H1 (cell line): Measurements from ENCODE around the gene UFC1. TPM values are rescaled to one million over a fixed set of nuclear protein-coding genes. Genes with fewer than 3 reads are reported as not detected.

ENCODE experiments used
- ATF3 ChIP-seq: IDR thresholded peaks from 2 replicates; pipeline ENCODE4 v1.6.1; 2011; ENCODE audit warnings: low read depth, mild to moderate bottlenecking, low read length; ENCODE audit not compliant: insufficient read depth
- BRCA1 ChIP-seq: IDR thresholded peaks from 2 replicates; pipeline ENCODE4 v1.6.1; 2012; ENCODE audit warnings: low read depth, low read length, improper control_type of control experiment
- CBX5 ChIP-seq: fragments of 300-800, 300-1000 bp; sonication (generic); IDR thresholded peaks from 2 replicates; pipeline ENCODE4 v1.7.1; 2016; ENCODE audit warnings: antibody characterized with exemption, low read length, low read depth
- CHD1 ChIP-seq: IDR thresholded peaks from 2 replicates; pipeline ENCODE4 v1.6.1; 2012; ENCODE audit warnings: low read depth, low read length, improper control_type of control experiment
- CTCF ChIP-seq, 3 experiments: IDR thresholded peaks; 1 replicate in 2 of 3; 2 replicates in 1 of 3; pipeline versions ENCODE4 v1.5.1 to v1.6.1; 2011; ENCODE audit warnings: low read length in 3 of 3, mild to moderate bottlenecking in 3 of 3, inconsistent platforms in 2 of 3, low read depth in 1 of 3, moderate library complexity in 1 of 3; ENCODE audit not compliant: insufficient read depth in 1 of 3; ENCODE audit errors: control extremely low read depth in 1 of 3
- E2F6 ChIP-seq: IDR thresholded peaks from 2 replicates; pipeline ENCODE4 v1.6.1; 2012; ENCODE audit warnings: inconsistent platforms
- EP300 ChIP-seq, 2 experiments: IDR thresholded peaks; 1 replicate in 1 of 2; 2 replicates in 1 of 2; pipeline ENCODE4 v1.6.1; 2011 to 2012; ENCODE audit warnings: low read depth in 2 of 2, low read length in 2 of 2, mild to moderate bottlenecking in 2 of 2, borderline replicate concordance in 1 of 2, inconsistent platforms in 1 of 2, moderate library complexity in 1 of 2
- JUN ChIP-seq: IDR thresholded peaks from 2 replicates; pipeline ENCODE4 v1.6.1; 2011; ENCODE audit warnings: low read depth, mild to moderate bottlenecking, improper control_type of control experiment, low read length
- KDM4A ChIP-seq: IDR thresholded peaks from one replicate; pipeline ENCODE4 v1.7.1; 2012; ENCODE audit warnings: low read depth, mild to moderate bottlenecking, moderate library complexity, low read length, inconsistent platforms; ENCODE audit not compliant: severe bottlenecking
- MAFK ChIP-seq: IDR thresholded peaks from 2 replicates; pipeline ENCODE4 v1.6.1; 2012; ENCODE audit warnings: low read depth, mild to moderate bottlenecking, improper control_type of control experiment, low read length
- MAX ChIP-seq: IDR thresholded peaks from 2 replicates; pipeline ENCODE4 v1.6.1; 2012; ENCODE audit warnings: inconsistent platforms
- NRF1 ChIP-seq: IDR thresholded peaks from 2 replicates; pipeline ENCODE4 v1.6.1; 2011; ENCODE audit warnings: mild to moderate bottlenecking, low read depth, low read length, improper control_type of control experiment
- POLR2A ChIP-seq, 2 experiments: IDR thresholded peaks; 1 replicate in 1 of 2; 2 replicates in 1 of 2; pipeline ENCODE4 v1.6.1; 2011; ENCODE audit warnings: low read depth in 2 of 2, low read length in 2 of 2, mild to moderate bottlenecking in 2 of 2; ENCODE audit errors: control extremely low read depth in 1 of 2
- POLR2AphosphoS5 ChIP-seq: IDR thresholded peaks from 2 replicates; pipeline ENCODE4 v1.6.1; 2011; ENCODE audit warnings: low read depth, low read length
- RXRA ChIP-seq: IDR thresholded peaks from 2 replicates; pipeline ENCODE4 v1.6.1; 2011; ENCODE audit warnings: low read depth, mild to moderate bottlenecking, low read length, moderate library complexity; ENCODE audit not compliant: insufficient read depth
- SAP30 ChIP-seq: fragments of 300-600 bp; sonication (generic); IDR thresholded peaks from 2 replicates; pipeline ENCODE4 v1.7.1; 2012; ENCODE audit warnings: low read length, moderate library complexity, mild to moderate bottlenecking, inconsistent platforms; ENCODE audit not compliant: insufficient read depth, insufficient replicate concordance
- TAF1 ChIP-seq: IDR thresholded peaks from 2 replicates; pipeline ENCODE4 v1.6.1; 2011; ENCODE audit warnings: mild to moderate bottlenecking, low read depth, low read length
- ZNF274 ChIP-seq: IDR thresholded peaks from 2 replicates; pipeline ENCODE4 v1.7.0; 2012; ENCODE audit warnings: low read length, borderline replicate concordance; ENCODE audit errors: extremely low read depth
- polyA plus RNA-seq, 7 experiments: library from polyadenylated mRNA; depleted of rRNA in 3 of 7; stranded (reverse) in 5 of 7; unstranded in 2 of 7; fragments of >200 nt in 5 of 7; fragments of 200-250 nt in 2 of 7; gene quantifications; 1 replicate in 5 of 7; 2 replicates in 1 of 7; 4 replicates in 1 of 7; pipeline versions ENCODE4 v1.2.1 to v1.2.3, GENCODE V29; 2011 to 2013; ENCODE audit warnings: missing spikeins in 2 of 7, mixed read lengths in 2 of 7
- total RNA-seq: library from RNA; stranded (reverse); fragmentation: NEBNext Ultra II Directional; extraction: Animal tissue kit (Norgen Biotek cat#: 25700); gene quantifications from 2 replicates; pipeline ENCODE4 v1.2.1, GENCODE V29; 2021

Gene UFC1
- total and polyA plus RNA-seq, 2 of the 8 experiments (the other 6 are each of a cell fraction or from before 2014, with no cell fraction given), result 67.8 to 102 TPM

- TF ChIP-seq MAX (peak; percentile 11), POLR2AphosphoS5 (peak; percentile 80), TAF1 (peak; percentile 94), NRF1 (peak; percentile 99), CBX5 (no peak), JUN (no peak), SAP30 (no peak), KDM4A (no peak), ZNF274 (no peak), E2F6 (no peak), CHD1 (no peak), ATF3 (no peak), BRCA1 (no peak), CTCF (IDR thresholded peaks at IDR 0.05; ENCODE audit: control extremely low read depth in 1 of 3, insufficient read depth in 1 of 3, low read depth in 1 of 3, low read length in 3 of 3) (peak; percentile 3 to 34 (median 29)), MAFK (no peak), POLR2A (IDR thresholded peaks at IDR 0.05; ENCODE audit: control extremely low read depth in 1 of 2, low read depth in 2 of 2, low read length in 2 of 2) (peak in 1 of 2 experiments; percentile 34; a peak in 2 of 3 replicates), RXRA (no peak), EP300 (IDR thresholded peaks at IDR 0.05; ENCODE audit: borderline replicate concordance in 1 of 2, low read depth in 2 of 2, low read length in 2 of 2) (no peak)
Measured at GRCh38 chr1:161159087-161159912, 5.5 kb downstream of the UFC1 start, which contains the start of gene USP21 (continued).
